ENCODE measurements around the gene PNPLA7. TPM values are rescaled to one million over a fixed set of nuclear protein-coding genes. Genes with fewer than 3 reads are reported as not detected.

The PNPLA7 gene
- total and polyA plus RNA-seq, 12 donors, result 0.83 to 22.6 (median 9.4) TPM

DNA sequence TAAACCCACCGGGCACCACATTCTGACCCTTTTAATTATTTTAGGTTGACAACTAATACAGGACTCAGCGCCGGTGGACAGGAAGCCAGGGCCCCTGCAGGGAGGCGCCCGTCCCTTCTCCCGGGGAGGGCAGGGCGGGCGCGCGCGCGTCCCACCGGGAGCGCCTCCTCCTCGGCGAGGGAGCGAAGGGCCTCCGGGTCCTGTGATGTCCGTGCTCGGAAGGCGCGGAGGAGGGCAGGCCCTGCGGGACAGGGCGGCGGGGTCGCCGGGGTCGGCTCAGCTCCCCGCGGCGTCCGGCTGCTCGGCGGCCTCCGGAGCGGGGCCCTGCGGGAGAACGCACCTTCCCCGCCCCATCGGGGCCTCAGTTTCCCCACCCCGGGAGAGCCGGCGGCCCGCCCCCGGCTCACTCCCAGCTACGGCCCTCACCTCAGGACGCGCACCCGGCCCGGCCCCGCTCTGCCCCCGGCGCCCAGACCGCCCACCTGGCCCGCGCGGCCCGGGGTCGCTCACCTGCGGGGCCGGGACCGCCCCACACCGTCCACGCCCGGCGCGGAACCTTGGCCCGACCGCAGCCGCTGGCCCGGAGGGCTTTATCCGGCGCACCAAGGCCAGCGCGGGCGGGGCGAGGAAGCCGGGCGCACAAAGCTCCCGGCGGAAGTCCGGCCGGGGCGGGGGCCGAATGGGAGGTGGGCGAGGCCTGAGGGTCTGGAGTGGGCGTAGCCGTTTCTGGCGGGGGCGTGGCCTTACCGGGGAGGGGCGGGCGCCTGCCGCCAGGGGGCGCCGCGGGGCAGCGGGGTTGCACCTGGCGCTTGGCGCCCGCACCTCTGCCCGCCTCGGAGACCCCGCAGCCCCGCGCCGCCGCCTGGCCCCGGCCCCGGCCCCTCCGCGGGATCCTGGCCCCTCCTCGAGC lies 127.3 kb downstream of the PNPLA7 start, which contains the start of the genes EXD3 and NOXA1:
Gene EXD3 (minus strand): TSS at position 559 of the 910 bp plus-strand sequence. CDS start 27,805 bp downstream, outside the sequence.
Gene NOXA1 (plus strand): TSS at position 790 of the 910 bp plus-strand sequence. CDS start 137 bp downstream, outside the sequence.
- peak within 1 kb of the TSS; percentile 92 to 99 (median 97) for H3K4me3 ChIP-seq
- ATAC-seq, result peak; percentile 93 to 97 (median 96)
- no peaks in the 10 kb centered on the region for H3K9me3 ChIP-seq
- peak within 1 kb of the TSS; percentile 53 to 92 (median 89) for H3K27ac ChIP-seq
- no peaks in the 10 kb centered on the region for H3K27me3 ChIP-seq
- peak; percentile 93 to 97 for DNase-seq
- intact Hi-C loops (cut with DNase I), result loop anchor here in 4 of 10 donors (1.0 to 10.0 kb wide), 4 partner anchors 22 to 102 kb away; partner anchors contain the start of gene NSMF (in 1 of the 4)
- 0 to 1% methylated on average over 68 to 113 of the region's 113 CpGs for WGBS, 2 donors
- TF ChIP-seq CTCF (IDR thresholded peaks at IDR 0.05), result peak; percentile 35 to 88 (median 56)
- peaks cover 0 to 8% (median 0%) of the 10 kb centered on the region in 9 donors for H3K36me3 ChIP-seq
- H3K4me1 ChIP-seq, result peaks cover 8 to 44% (median 23%) of the 10 kb centered on the region in 9 donors

DNA sequence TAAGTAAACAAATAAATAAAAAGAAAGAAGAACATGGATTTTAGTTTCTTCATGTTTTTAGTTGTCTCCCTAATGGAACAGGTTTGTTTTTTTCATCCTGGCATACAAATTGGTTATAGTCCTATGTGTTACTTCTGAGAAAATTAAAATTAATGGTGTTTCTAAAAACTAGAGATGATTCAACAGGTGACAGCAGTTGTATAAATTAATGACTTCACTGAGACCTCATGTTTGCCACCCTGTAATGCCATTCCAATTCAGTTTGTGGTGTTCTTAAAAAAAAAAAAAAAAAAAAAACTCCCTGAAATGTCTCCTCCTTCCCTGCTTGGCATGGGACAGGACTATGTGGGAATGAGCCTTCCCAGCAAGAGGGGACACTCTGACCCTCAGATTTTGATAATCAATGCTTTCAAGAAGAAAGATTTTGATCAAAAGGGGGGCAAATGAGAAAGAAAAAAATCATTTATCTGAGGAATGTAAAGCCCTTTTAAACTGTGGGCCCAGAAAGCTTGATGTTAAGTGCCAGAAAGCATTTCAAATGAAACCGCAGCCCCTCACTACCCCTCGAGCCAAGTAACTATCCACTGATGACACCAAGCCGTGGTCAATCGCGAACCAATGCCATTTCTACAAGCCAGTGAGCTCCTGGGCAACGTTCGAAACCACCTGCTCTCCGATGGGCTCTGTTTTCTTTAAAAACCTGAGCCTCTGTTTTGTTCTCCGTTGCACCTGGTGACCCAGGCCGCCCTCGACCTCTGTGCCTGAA lies 128.2 kb downstream of the PNPLA7 start:
- peaks cover 8 to 46% (median 23%) of the 10 kb centered on the region in 9 donors for H3K4me1 ChIP-seq
- TF ChIP-seq CTCF (IDR thresholded peaks at IDR 0.05), result no peak
- ATAC-seq, result no peak
- no peaks in the 10 kb centered on the region for H3K9me3 ChIP-seq
- 4% methylated on average over 11 of the region's 11 CpGs for WGBS, 2 donors
- H3K36me3 ChIP-seq, result peaks cover 0 to 8% (median 0%) of the 10 kb centered on the region in 9 donors
- peak overlapping the region; percentile 92 to 99 (median 97) for H3K4me3 ChIP-seq
- H3K27ac ChIP-seq, result peak overlapping the region in 9 of 10 donors; percentile 83 to 92 (median 88)
- no peak for DNase-seq
- intact Hi-C loops (cut with DNase I), result loop anchor here in 3 of 10 donors (2.0 to 10.0 kb wide), 3 partner anchors 23 to 103 kb away; partner anchors contain the start of gene NSMF (in 1 of the 3)
- H3K27me3 ChIP-seq, result no peaks in the 10 kb centered on the region

GRCh38 chr9:137417161-137418021 lies 132.8 kb downstream of the PNPLA7 start:
- no peak for DNase-seq
- WGBS, 2 donors, result 82% methylated on average over 89 to 99 of the region's 99 CpGs
- no peaks in the 10 kb centered on the region for H3K9me3 ChIP-seq
- H3K27me3 ChIP-seq, result no peaks in the 10 kb centered on the region
- peak overlapping the region in 9 of 10 donors; percentile 56 to 84 (median 62) for H3K27ac ChIP-seq
- TF ChIP-seq CTCF (IDR thresholded peaks at IDR 0.05), result no peak
- intact Hi-C loops (cut with DNase I), result no loop called here
- H3K4me1 ChIP-seq, result peaks cover 5 to 56% (median 19%) of the 10 kb centered on the region in 9 donors
- H3K36me3 ChIP-seq, result peaks cover 0 to 8% (median 0%) of the 10 kb centered on the region in 9 donors
- peak in 7 of 8 donors; percentile 21 to 61 (median 55) for ATAC-seq
- peak overlapping the region; percentile 11 to 56 (median 46) for H3K4me3 ChIP-seq

Measured in heart right ventricle (tissue), 16 donors.